GM12878 (cell line): ENCODE measurements around the gene TMEM186. TPM values are rescaled to one million over a fixed set of nuclear protein-coding genes. Genes with fewer than 3 reads are reported as not detected.

Experiments
- ATAC-seq: fragments of 200-7000 bp; cut with Tn5 transposase; 3 replicates; pipeline ENCODE4 v1.9.1; 2020; ENCODE audit warnings: mild to moderate bottlenecking, moderate library complexity
- BruUV-seq: library from RNA; stranded (reverse); fragments of 400-500 nt; replicated peaks from 2 replicates; lab custom pipeline; 2021; lab: Mats Ljungman, UMichigan
- CTCF ChIA-PET: fragments of 300-600 bp; sonication (Branson Sonifier 250); formaldehyde crosslinking; extraction: SDS; loops from one replicate; lab custom pipeline; 2021; ENCODE audit warnings: inconsistent platforms; lab: Yijun Ruan, JAX
- POLR2A ChIA-PET: fragments of 350-600 bp; formaldehyde crosslinking; extraction: SDS; loops from one replicate; lab custom pipeline; 2021; ENCODE audit warnings: inconsistent platforms; lab: Charles Lee
- RAD21 ChIA-PET: fragments of 300-600 bp; sonication (Branson Sonifier 250); formaldehyde crosslinking; loops from one replicate; lab custom pipeline; 2023; ENCODE audit warnings: antibody characterized with exemption; ENCODE audit not compliant: unreplicated experiment; lab: Charles Lee
- SMC1A ChIA-PET: fragments of 300-600 bp; sonication (Branson Sonifier 250); formaldehyde crosslinking; loops from one replicate; lab custom pipeline; 2023; ENCODE audit not compliant: unreplicated experiment, uncharacterized antibody; lab: Charles Lee
- DNase-seq: peaks from one replicate; pipeline ENCODE4 v3.0.0-alpha.2; 2011; ENCODE audit warnings: low read depth, low spot score
- FAIRE-seq: peaks from 3 replicates; lab custom pipeline; 2011; peaks lifted over from hg19 to GRCh38; lab: Jason Lieb, UNC
- H2AFZ ChIP-seq: 2 replicates; pipeline ENCODE4 v1.6.0; 2011; ENCODE audit warnings: low read depth, low read length, control low read depth; ENCODE audit not compliant: control insufficient read depth
- H3K27ac ChIP-seq: 2 replicates; pipeline ENCODE4 v1.5.1; 2011; ENCODE audit warnings: control low read depth; ENCODE audit not compliant: control insufficient read depth, insufficient read depth
- H3K27me3 ChIP-seq, 2 experiments: replicated peaks in 1 of 2; 2 replicates each; pipeline versions ENCODE4 v1.6.0 to v1.6.1; 2011; ENCODE audit warnings: low read length in 1 of 2; ENCODE audit not compliant: control insufficient read depth in 2 of 2, insufficient read depth in 2 of 2
- H3K36me3 ChIP-seq, 2 experiments: 2 replicates each; pipeline ENCODE4 v1.5.1; 2011; ENCODE audit warnings: low read length in 1 of 2; ENCODE audit not compliant: control insufficient read depth in 2 of 2, insufficient read depth in 2 of 2
- H3K4me1 ChIP-seq: 2 replicates; pipeline ENCODE4 v1.6.1; 2011; ENCODE audit warnings: mild to moderate bottlenecking, low read length, moderate library complexity, mixed read lengths; ENCODE audit not compliant: control insufficient read depth, insufficient read depth
- H3K4me2 ChIP-seq: 2 replicates; pipeline ENCODE4 v1.6.0; 2011; ENCODE audit warnings: control low read depth; ENCODE audit not compliant: control insufficient read depth, insufficient read depth
- H3K4me3 ChIP-seq: fragments of 200-600 bp; sonication (generic); 2 replicates; pipeline ENCODE4 v1.5.1; 2016
- H3K79me2 ChIP-seq: 2 replicates; pipeline ENCODE4 v1.6.0; 2011; ENCODE audit warnings: low read length; ENCODE audit not compliant: control insufficient read depth, insufficient read depth
- H3K9ac ChIP-seq: 2 replicates; pipeline ENCODE4 v1.8.0; 2011; ENCODE audit warnings: low read length, control low read depth, mixed read lengths; ENCODE audit not compliant: control insufficient read depth, insufficient read depth
- H3K9me3 ChIP-seq: replicated peaks from 3 replicates; pipeline ENCODE4 v1.5.1; 2011; ENCODE audit warnings: mild to moderate bottlenecking, low read length; ENCODE audit not compliant: control insufficient read depth, insufficient read depth
- H4K20me1 ChIP-seq: 2 replicates; pipeline ENCODE4 v1.6.0; 2011; ENCODE audit not compliant: control insufficient read depth, insufficient read depth
- ATF7 ChIP-seq: fragments of 450-650 bp; IDR thresholded peaks from 2 replicates; pipeline ENCODE4 v1.6.1; 2016; ENCODE audit warnings: low read depth, mild to moderate bottlenecking
- BHLHE40 ChIP-seq, 2 experiments: fragments of 450-650 bp in 1 of 2; IDR thresholded peaks; 2 replicates each; pipeline ENCODE4 v1.6.1; 2011 to 2017; ENCODE audit warnings: low read depth in 2 of 2, borderline replicate concordance in 1 of 2, improper control_type of control experiment in 1 of 2, low read length in 1 of 2, mild to moderate bottlenecking in 1 of 2
- CBX5 ChIP-seq: sonication (generic); IDR thresholded peaks from 2 replicates; pipeline ENCODE4 v1.6.1; 2016; ENCODE audit warnings: low read depth, moderate library complexity, mild to moderate bottlenecking, inconsistent platforms
- CHD2 ChIP-seq: IDR thresholded peaks from 2 replicates; pipeline ENCODE4 v1.6.1; 2011; ENCODE audit warnings: low read depth, low read length, improper control_type of control experiment, borderline replicate concordance
- ESRRA ChIP-seq: IDR thresholded peaks from 2 replicates; pipeline ENCODE4 v1.6.1; 2012; ENCODE audit warnings: mild to moderate bottlenecking, low read length, improper control_type of control experiment
- JUNB ChIP-seq: IDR thresholded peaks from 2 replicates; pipeline ENCODE4 v1.6.1; 2016; ENCODE audit warnings: antibody characterized with exemption, mild to moderate bottlenecking
- KDM1A ChIP-seq: fragments of 200-600 bp; sonication (generic); IDR thresholded peaks from 2 replicates; pipeline ENCODE4 v1.6.1; 2016; ENCODE audit warnings: borderline replicate concordance
- MEF2A ChIP-seq: IDR thresholded peaks from 2 replicates; pipeline ENCODE4 v1.6.1; 2011; ENCODE audit warnings: low read depth, mild to moderate bottlenecking, low read length, moderate library complexity; ENCODE audit not compliant: insufficient read depth
- MYB ChIP-seq: fragments of 150-350 bp; IDR thresholded peaks from 2 replicates; pipeline ENCODE4 v1.6.1; 2014; ENCODE audit warnings: mild to moderate bottlenecking, low read depth, low read length, borderline replicate concordance
- NRF1 ChIP-seq: conservative IDR thresholded peaks from 2 replicates; pipeline ENCODE4 v1.6.1; 2011; ENCODE audit warnings: mild to moderate bottlenecking, low read depth, low read length, improper control_type of control experiment
- PML ChIP-seq: IDR thresholded peaks from 2 replicates; pipeline ENCODE4 v1.6.1; 2012; ENCODE audit warnings: low read length, inconsistent platforms
- RCOR1 ChIP-seq: conservative IDR thresholded peaks from 2 replicates; pipeline ENCODE4 v1.6.1; 2012; ENCODE audit warnings: low read depth, low read length, improper control_type of control experiment
- RFX5 ChIP-seq: IDR thresholded peaks from 2 replicates; pipeline ENCODE4 v1.6.1; 2011; ENCODE audit warnings: low read depth, low read length, improper control_type of control experiment
- TCF3 ChIP-seq: IDR thresholded peaks from 2 replicates; pipeline ENCODE4 v1.6.1; 2012; ENCODE audit warnings: low read depth, mild to moderate bottlenecking, low read length, borderline replicate concordance; ENCODE audit not compliant: insufficient read depth
- WGBS: methylation state at CpG from one replicate; pipeline ENCODE4 v1.1.6; 2016; ENCODE audit warnings: low lambda C conversion rate; ENCODE audit not compliant: insufficient replicate concordance, insufficient coverage; ENCODE audit errors: missing lambda C conversion rate; 5-methylcytosine and 5-hydroxymethylcytosine counted together
- in situ Hi-C: fragments of 300-500 bp; cut with MboI; formaldehyde crosslinking; loops from 9 replicates; pipeline ENCODE4 v1.14.3; 2018; ENCODE audit warnings: mixed read lengths
- intact Hi-C: fragments of 100-400 bp; cut with micrococcal nuclease; formaldehyde crosslinking; loops from one replicate; pipeline ENCODE4 v1.14.2; 2022; ENCODE audit not compliant: unreplicated experiment
- polyA plus RNA-seq, 11 experiments: library from polyadenylated mRNA; depleted of rRNA in 4 of 11; unstranded in 6 of 11; stranded (reverse) in 5 of 11; fragments of >200 nt; fragmentation: Nextera tagmentation in 4 of 11; fragmentation: Illumina TruSeq in 1 of 11; extraction: Ambion mirVana in 4 of 11; extraction: Trizol in 1 of 11; gene quantifications; 1 replicate in 1 of 11; 2 replicates in 10 of 11; pipeline versions ENCODE4 v1.2.1 to v1.2.3, GENCODE V29; 2011 to 2016; ENCODE audit warnings: inconsistent platforms in 2 of 11, missing spikeins in 2 of 11, low read depth in 1 of 11
- total RNA-seq, 4 experiments: library from RNA; depleted of rRNA in 3 of 4; stranded (reverse); fragments of >200 nt in 3 of 4; fragmentation: Illumina TruSeq in 1 of 4; extraction: Trizol in 1 of 4; gene quantifications; 2 replicates each; pipeline versions ENCODE4 v1.2.1 to v1.2.3, GENCODE V29; 2013 to 2021
- TF ChIP-seq, protein P1 (sequence below): fragments of 450-650 bp; IDR thresholded peaks from 2 replicates; pipeline ENCODE4 v1.6.1; 2017; ENCODE audit warnings: mild to moderate bottlenecking
- TF ChIP-seq, protein P2 (sequence below): IDR thresholded peaks from 2 replicates; pipeline ENCODE4 v1.6.1; 2012; ENCODE audit warnings: improper control_type of control experiment, low read depth, low read length; ENCODE audit not compliant: insufficient replicate concordance
- TF ChIP-seq, protein P3 (sequence below): fragments of 450-650 bp; IDR thresholded peaks from 2 replicates; pipeline ENCODE4 v1.6.1; 2017; ENCODE audit warnings: low read depth, mild to moderate bottlenecking, moderate library complexity

Gene TMEM186
- total and polyA plus RNA-seq, 10 of the 15 experiments (the other 5 are each of a cell fraction or from before 2014, with no cell fraction given) = 10.6 to 28.9 (median 17.0) TPM

DNA sequence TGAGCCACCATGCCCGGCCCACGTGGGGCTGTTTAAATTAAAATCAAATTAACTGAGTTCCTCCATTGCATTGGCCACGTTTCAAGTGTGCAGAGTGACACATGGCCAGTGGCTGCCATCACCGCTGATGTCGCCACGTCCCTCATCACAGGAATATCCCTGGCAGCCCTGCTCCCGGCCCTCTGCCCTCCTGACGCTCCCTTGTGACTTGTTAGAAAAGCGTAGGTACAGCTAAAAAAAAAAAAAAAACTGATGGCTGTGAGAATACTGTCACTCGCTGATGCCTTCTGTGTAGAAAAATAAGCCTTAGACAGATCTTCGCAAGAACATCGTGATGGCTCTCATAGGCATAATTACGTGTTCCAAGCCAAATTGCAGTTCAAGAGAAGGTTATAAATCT lies 49.7 kb upstream of the TMEM186 start:
- 92% methylated on average over 11 of the region's 13 CpGs for WGBS
- FAIRE-seq (no peak), ATAC-seq (no peak), DNase-seq (no peak)
- Histone ChIP-seq H3K27ac (no peak overlapping the region), H3K4me3 (no peak overlapping the region), H3K36me3 (peaks cover 34 to 39% of the 10 kb centered on the region in 2 experiments), H4K20me1 (no peaks in the 10 kb centered on the region; the same call in none of the 2 replicates), H3K9me3 (no peaks in the 10 kb centered on the region), H3K4me1 (no peaks in the 10 kb centered on the region; the same call in 1 of the 2 replicates), H3K27me3 (no peaks in the 10 kb centered on the region), H3K79me2 (no peaks in the 10 kb centered on the region), H3K9ac (no peak overlapping the region), H2AFZ (no peak overlapping the region), H3K4me2 (no peak overlapping the region)
- intact Hi-C loops (no loop called here), in situ Hi-C loops (no loop called here)
- POLR2A ChIA-PET = interaction anchor here (0.6 to 1.1 kb wide), 2 partner anchors 20 to 203 kb away, joined by 3 to 4 read pairs; no protein-coding TSS in a partner anchor
- SMC1A ChIA-PET = no interaction called here
- RAD21 ChIA-PET = no interaction called here
- BruUV-seq = no TSS peak
- CTCF ChIA-PET = no interaction called here
- no peak for TF ChIP-seq ESRRA
- no peak for TF ChIP-seq RFX5
- no peak for TF ChIP-seq PML
- no peak for TF ChIP-seq MEF2A
- no peak for TF ChIP-seq JUNB
- TF ChIP-seq, protein P1, sequence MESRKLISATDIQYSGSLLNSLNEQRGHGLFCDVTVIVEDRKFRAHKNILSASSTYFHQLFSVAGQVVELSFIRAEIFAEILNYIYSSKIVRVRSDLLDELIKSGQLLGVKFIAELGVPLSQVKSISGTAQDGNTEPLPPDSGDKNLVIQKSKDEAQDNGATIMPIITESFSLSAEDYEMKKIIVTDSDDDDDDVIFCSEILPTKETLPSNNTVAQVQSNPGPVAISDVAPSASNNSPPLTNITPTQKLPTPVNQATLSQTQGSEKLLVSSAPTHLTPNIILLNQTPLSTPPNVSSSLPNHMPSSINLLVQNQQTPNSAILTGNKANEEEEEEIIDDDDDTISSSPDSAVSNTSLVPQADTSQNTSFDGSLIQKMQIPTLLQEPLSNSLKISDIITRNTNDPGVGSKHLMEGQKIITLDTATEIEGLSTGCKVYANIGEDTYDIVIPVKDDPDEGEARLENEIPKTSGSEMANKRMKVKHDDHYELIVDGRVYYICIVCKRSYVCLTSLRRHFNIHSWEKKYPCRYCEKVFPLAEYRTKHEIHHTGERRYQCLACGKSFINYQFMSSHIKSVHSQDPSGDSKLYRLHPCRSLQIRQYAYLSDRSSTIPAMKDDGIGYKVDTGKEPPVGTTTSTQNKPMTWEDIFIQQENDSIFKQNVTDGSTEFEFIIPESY = no peak
- TF ChIP-seq TCF3 = no peak
- no peak for TF ChIP-seq NRF1
- no peak for TF ChIP-seq CBX5
- no peak for TF ChIP-seq KDM1A
- no peak for TF ChIP-seq MYB
- TF ChIP-seq, protein P2, sequence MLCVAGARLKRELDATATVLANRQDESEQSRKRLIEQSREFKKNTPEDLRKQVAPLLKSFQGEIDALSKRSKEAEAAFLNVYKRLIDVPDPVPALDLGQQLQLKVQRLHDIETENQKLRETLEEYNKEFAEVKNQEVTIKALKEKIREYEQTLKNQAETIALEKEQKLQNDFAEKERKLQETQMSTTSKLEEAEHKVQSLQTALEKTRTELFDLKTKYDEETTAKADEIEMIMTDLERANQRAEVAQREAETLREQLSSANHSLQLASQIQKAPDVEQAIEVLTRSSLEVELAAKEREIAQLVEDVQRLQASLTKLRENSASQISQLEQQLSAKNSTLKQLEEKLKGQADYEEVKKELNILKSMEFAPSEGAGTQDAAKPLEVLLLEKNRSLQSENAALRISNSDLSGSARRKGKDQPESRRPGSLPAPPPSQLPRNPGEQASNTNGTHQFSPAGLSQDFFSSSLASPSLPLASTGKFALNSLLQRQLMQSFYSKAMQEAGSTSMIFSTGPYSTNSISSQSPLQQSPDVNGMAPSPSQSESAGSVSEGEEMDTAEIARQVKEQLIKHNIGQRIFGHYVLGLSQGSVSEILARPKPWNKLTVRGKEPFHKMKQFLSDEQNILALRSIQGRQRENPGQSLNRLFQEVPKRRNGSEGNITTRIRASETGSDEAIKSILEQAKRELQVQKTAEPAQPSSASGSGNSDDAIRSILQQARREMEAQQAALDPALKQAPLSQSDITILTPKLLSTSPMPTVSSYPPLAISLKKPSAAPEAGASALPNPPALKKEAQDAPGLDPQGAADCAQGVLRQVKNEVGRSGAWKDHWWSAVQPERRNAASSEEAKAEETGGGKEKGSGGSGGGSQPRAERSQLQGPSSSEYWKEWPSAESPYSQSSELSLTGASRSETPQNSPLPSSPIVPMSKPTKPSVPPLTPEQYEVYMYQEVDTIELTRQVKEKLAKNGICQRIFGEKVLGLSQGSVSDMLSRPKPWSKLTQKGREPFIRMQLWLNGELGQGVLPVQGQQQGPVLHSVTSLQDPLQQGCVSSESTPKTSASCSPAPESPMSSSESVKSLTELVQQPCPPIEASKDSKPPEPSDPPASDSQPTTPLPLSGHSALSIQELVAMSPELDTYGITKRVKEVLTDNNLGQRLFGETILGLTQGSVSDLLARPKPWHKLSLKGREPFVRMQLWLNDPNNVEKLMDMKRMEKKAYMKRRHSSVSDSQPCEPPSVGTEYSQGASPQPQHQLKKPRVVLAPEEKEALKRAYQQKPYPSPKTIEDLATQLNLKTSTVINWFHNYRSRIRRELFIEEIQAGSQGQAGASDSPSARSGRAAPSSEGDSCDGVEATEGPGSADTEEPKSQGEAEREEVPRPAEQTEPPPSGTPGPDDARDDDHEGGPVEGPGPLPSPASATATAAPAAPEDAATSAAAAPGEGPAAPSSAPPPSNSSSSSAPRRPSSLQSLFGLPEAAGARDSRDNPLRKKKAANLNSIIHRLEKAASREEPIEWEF = no peak
- TF ChIP-seq RCOR1 = no peak
- no peak for TF ChIP-seq BHLHE40 (IDR thresholded peaks at IDR 0.05; ENCODE audit: borderline replicate concordance in 1 of 2, low read depth in 2 of 2, low read length in 1 of 2)
- TF ChIP-seq ATF7 = no peak
- TF ChIP-seq CHD2 = no peak
- TF ChIP-seq, protein P3, sequence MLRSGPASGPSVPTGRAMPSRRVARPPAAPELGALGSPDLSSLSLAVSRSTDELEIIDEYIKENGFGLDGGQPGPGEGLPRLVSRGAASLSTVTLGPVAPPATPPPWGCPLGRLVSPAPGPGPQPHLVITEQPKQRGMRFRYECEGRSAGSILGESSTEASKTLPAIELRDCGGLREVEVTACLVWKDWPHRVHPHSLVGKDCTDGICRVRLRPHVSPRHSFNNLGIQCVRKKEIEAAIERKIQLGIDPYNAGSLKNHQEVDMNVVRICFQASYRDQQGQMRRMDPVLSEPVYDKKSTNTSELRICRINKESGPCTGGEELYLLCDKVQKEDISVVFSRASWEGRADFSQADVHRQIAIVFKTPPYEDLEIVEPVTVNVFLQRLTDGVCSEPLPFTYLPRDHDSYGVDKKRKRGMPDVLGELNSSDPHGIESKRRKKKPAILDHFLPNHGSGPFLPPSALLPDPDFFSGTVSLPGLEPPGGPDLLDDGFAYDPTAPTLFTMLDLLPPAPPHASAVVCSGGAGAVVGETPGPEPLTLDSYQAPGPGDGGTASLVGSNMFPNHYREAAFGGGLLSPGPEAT = no peak
